Endometrial microvascular endothelial cells (primary cell): Measurements from ENCODE around the gene GDE1. TPM values are rescaled to one million over a fixed set of nuclear protein-coding genes. Genes with fewer than 3 reads are reported as not detected.

Source experiments
- total RNA-seq: library from RNA; depleted of rRNA; stranded (reverse); fragments of >200 nt; gene quantifications from one replicate; pipeline ENCODE4 v1.2.3, GENCODE V29; 2015; ENCODE audit errors: inconsistent ontology term

Gene GDE1
- total RNA-seq, 1 donor from 2014 or later: 61.8 TPM

Other genes with a start within 250 kb of the GDE1 start
- gene CLEC19A, start 236.4 kb downstream of the GDE1 start, total RNA-seq: not detected
- gene TMC5, start 104.2 kb downstream of the GDE1 start, total RNA-seq: not detected
- 6.4 TPM for gene CCP110, start 1.8 kb upstream of the GDE1 start, total RNA-seq
- 48.0 TPM for gene VPS35L, start 33.6 kb upstream of the GDE1 start, total RNA-seq
- gene KNOP1, start 196.1 kb upstream of the GDE1 start, total RNA-seq: 14.2 TPM
- 16.5 TPM for gene IQCK, start 196.2 kb upstream of the GDE1 start, total RNA-seq